H1 (cell line): Measurements from ENCODE around the gene STXBP2.

Experiments used
- CTCF ChIP-seq, 3 experiments: IDR thresholded peaks; 1 replicate in 2 of 3; 2 replicates in 1 of 3; pipeline versions ENCODE4 v1.5.1 to v1.6.1; 2011; ENCODE audit warnings: low read length in 3 of 3, mild to moderate bottlenecking in 3 of 3, inconsistent platforms in 2 of 3, low read depth in 1 of 3, moderate library complexity in 1 of 3; ENCODE audit not compliant: insufficient read depth in 1 of 3; ENCODE audit errors: control extremely low read depth in 1 of 3
- NRF1 ChIP-seq: IDR thresholded peaks from 2 replicates; pipeline ENCODE4 v1.6.1; 2011; ENCODE audit warnings: mild to moderate bottlenecking, low read depth, low read length, improper control_type of control experiment
- YY1 ChIP-seq: IDR thresholded peaks from 2 replicates; pipeline ENCODE4 v1.6.1; 2011; ENCODE audit warnings: low read depth, mild to moderate bottlenecking, low read length

- no peak for TF ChIP-seq CTCF (IDR thresholded peaks at IDR 0.05; ENCODE audit: control extremely low read depth in 1 of 3, insufficient read depth in 1 of 3, low read depth in 1 of 3, low read length in 3 of 3)
- TF ChIP-seq NRF1, result no peak
- no peak for TF ChIP-seq YY1
These were observed 19.2 kb upstream of the STXBP2 start for GRCh38 chr19:7617735-7618134.
